PC-9 (cell line): ENCODE measurements around the gene DNAAF5. TPM values are rescaled to one million over a fixed set of nuclear protein-coding genes. Genes with fewer than 3 reads are reported as not detected.
A peak's percentile ranks its signal among the peaks of the same experiment; 100 is the strongest.

Experiments
- BruUV-seq: library from RNA; stranded (reverse); fragments of 400-500 nt; replicated peaks from 2 replicates; lab custom pipeline; 2021; lab: Mats Ljungman, UMichigan
- CTCF ChIA-PET: fragments of 300-600 bp; sonication (Branson Sonifier 250); formaldehyde crosslinking; loops from one replicate; lab custom pipeline; 2022; ENCODE audit warnings: antibody characterized with exemption; lab: Charles Lee
- POLR2A ChIA-PET: fragments of 300-600 bp; sonication (Branson Sonifier 250); formaldehyde crosslinking; loops from one replicate; lab custom pipeline; 2022; ENCODE audit warnings: antibody characterized with exemption; ENCODE audit not compliant: unreplicated experiment; lab: Charles Lee
- DNase-seq, 2 experiments: peaks; one replicate each; pipeline versions ENCODE4 v3.0.0 to v3.0.0-alpha.2; 2015 to 2022; ENCODE audit warnings: mixed read lengths in 1 of 2
- H2AFZ ChIP-seq: fragments of 200-600 bp; sonication (generic); 2 replicates; pipeline ENCODE4 v1.8.1; 2017; ENCODE audit warnings: antibody characterized with exemption
- H3F3A ChIP-seq: fragments of 200-600 bp; sonication (generic); 2 replicates; pipeline ENCODE4 v1.8.1; 2017; ENCODE audit warnings: antibody characterized with exemption, mild to moderate bottlenecking, low read depth; ENCODE audit not compliant: insufficient read depth
- H3K27ac ChIP-seq: fragments of 200-600 bp; sonication (generic); 2 replicates; pipeline ENCODE4 v1.6.1; 2016; ENCODE audit warnings: mixed run types
- H3K27me3 ChIP-seq: fragments of 200-600 bp; sonication (generic); 2 replicates; pipeline ENCODE4 v1.6.1; 2016; ENCODE audit warnings: low read depth, mixed run types; ENCODE audit not compliant: insufficient read depth
- H3K36me3 ChIP-seq: fragments of 200-600 bp; sonication (generic); 2 replicates; pipeline ENCODE4 v1.6.1; 2016; ENCODE audit warnings: low read depth, mixed run types
- H3K4me1 ChIP-seq: fragments of 200-600 bp; sonication (generic); replicated peaks from 2 replicates; pipeline ENCODE4 v1.6.1; 2016; ENCODE audit warnings: mixed run types; ENCODE audit not compliant: insufficient read depth
- H3K4me2 ChIP-seq: fragments of 200-600 bp; sonication (generic); 2 replicates; pipeline ENCODE4 v1.6.1; 2017; ENCODE audit warnings: mixed run types
- H3K4me3 ChIP-seq: fragments of 200-600 bp; sonication (generic); 2 replicates; pipeline ENCODE4 v1.6.1; 2016; ENCODE audit warnings: mixed run types
- H3K79me2 ChIP-seq: fragments of 200-600 bp; sonication (generic); 2 replicates; pipeline ENCODE4 v1.6.1; 2017; ENCODE audit warnings: low read depth, mixed run types
- H3K9me2 ChIP-seq: fragments of 200-600 bp; sonication (generic); 2 replicates; pipeline ENCODE4 v1.8.1; 2017; ENCODE audit warnings: mild to moderate bottlenecking; ENCODE audit not compliant: insufficient read depth
- H3K9me3 ChIP-seq: fragments of 200-600 bp; sonication (generic); 2 replicates; pipeline ENCODE4 v1.8.1; 2016; ENCODE audit warnings: low read depth; ENCODE audit not compliant: insufficient read depth
- H4K20me1 ChIP-seq: fragments of 200-600 bp; sonication (generic); 2 replicates; pipeline ENCODE4 v1.8.1; 2017; ENCODE audit not compliant: insufficient read depth
- EZH2 ChIP-seq: fragments of 200-600 bp; sonication (generic); IDR thresholded peaks from 2 replicates; pipeline ENCODE4 v1.8.0; 2017; ENCODE audit warnings: antibody characterized with exemption, low read depth
- intact Hi-C: fragments of 100-400 bp; cut with micrococcal nuclease; formaldehyde crosslinking; loops from one replicate; pipeline ENCODE4 v1.10.0; 2022; ENCODE audit not compliant: unreplicated experiment
- total RNA-seq: library from RNA; stranded (reverse); gene quantifications from 2 replicates; pipeline ENCODE4 v1.2.3, GENCODE V29; 2021
- TF ChIP-seq, protein P1 (sequence below): fragments of 200-600 bp; sonication (generic); conservative IDR thresholded peaks from 2 replicates; pipeline ENCODE4 v1.6.1; 2017; ENCODE audit warnings: mixed run types, antibody characterized with exemption, mild to moderate bottlenecking, moderate library complexity

The DNAAF5 gene
- total RNA-seq, 1 experiment from 2014 or later: 63.2 TPM

DNA sequence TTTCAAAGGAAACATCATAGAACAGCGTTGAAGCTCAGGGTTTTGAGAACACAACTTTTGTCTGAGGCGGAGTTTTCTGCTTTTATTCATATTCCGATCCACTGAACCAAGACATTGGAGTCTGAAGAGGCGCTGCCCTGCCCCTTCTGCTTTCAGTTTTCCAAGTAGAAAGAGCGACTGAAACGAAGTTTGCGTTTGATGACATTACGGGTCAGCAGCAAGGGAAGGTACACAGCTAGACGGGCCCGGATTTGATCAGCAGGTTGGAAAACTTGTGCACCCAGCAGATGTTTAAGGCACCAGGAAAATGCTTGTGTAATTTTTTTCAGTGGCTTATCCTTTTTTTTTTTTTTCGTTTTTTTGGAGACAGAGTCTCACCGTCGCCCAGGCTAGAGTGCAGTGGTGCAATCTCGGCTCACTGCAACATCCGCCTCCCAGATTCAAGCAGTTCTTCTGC is 106.5 kb downstream of the DNAAF5 start:
- Histone ChIP-seq H3K4me3 (peak overlapping the region; percentile 46; the same call in 1 of the 2 replicates), H3K9me3 (no peaks in the 10 kb centered on the region), H3F3A (peaks cover 51% of the 10 kb centered on the region), H3K27me3 (no peaks in the 10 kb centered on the region), H3K9me2 (no peaks in the 10 kb centered on the region), H3K36me3 (peaks cover 15% of the 10 kb centered on the region), H3K79me2 (peaks cover 88% of the 10 kb centered on the region), H3K4me1 (peaks cover 57% of the 10 kb centered on the region), H3K27ac (peak overlapping the region; percentile 97), H3K4me2 (peak overlapping the region; percentile 82), H4K20me1 (no peaks in the 10 kb centered on the region; the same call in 1 of the 2 replicates), H2AFZ (no peak overlapping the region)
- ChIA-PET POLR2A (interaction anchor here (0.7 to 3.2 kb wide), 5 partner anchors 16 to 305 kb away, joined by 3 to 50 read pairs (median 7); no protein-coding TSS in a partner anchor), CTCF (interaction anchor here (0.7 kb wide), 1 partner anchor 14 kb away, joined by 8 read pairs; no protein-coding TSS in a partner anchor)
- intact Hi-C loops: loop anchor here (1.0 to 10.0 kb wide), 6 partner anchors 16 to 622 kb away; partner anchors contain the start of gene MICALL2
- BruUV-seq: TSS peak; percentile 77
- TF ChIP-seq EZH2: no peak
- TF ChIP-seq, protein P1, sequence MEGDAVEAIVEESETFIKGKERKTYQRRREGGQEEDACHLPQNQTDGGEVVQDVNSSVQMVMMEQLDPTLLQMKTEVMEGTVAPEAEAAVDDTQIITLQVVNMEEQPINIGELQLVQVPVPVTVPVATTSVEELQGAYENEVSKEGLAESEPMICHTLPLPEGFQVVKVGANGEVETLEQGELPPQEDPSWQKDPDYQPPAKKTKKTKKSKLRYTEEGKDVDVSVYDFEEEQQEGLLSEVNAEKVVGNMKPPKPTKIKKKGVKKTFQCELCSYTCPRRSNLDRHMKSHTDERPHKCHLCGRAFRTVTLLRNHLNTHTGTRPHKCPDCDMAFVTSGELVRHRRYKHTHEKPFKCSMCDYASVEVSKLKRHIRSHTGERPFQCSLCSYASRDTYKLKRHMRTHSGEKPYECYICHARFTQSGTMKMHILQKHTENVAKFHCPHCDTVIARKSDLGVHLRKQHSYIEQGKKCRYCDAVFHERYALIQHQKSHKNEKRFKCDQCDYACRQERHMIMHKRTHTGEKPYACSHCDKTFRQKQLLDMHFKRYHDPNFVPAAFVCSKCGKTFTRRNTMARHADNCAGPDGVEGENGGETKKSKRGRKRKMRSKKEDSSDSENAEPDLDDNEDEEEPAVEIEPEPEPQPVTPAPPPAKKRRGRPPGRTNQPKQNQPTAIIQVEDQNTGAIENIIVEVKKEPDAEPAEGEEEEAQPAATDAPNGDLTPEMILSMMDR: no peak
- peak in 1 of 2 experiments; percentile 52 for DNase-seq

DNA sequence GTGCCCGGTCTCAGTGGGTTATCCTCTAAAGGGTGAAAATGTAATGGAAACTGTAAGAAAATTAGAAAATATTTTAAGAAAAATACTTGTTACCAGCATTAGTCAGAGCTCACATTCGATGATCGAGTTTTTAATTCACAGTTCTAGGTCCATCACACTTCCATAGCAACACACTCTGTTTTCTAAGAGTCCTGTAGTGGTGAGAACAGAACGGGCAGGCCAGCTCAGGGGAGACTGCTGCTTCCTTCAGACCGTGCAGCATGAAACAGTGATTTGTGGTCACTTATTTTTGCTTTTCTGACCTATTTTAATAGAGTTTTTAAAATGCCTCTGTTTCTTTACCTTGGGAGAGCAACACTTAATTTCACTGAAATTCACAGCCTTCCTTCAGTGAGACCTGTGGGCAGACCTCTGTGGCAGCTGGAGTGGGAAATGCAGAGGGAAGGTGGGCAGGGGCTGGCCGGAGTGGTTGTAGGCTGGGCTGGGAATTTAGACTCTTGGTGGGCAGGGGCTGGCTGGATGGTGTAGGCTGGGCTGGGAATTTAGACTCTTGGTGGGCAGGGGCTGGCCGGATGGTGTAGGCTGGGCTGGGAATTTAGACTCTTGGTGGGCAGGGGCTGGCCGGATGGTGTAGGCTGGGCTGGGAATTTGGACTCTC is 107.2 kb downstream of the DNAAF5 start:
- no peak for DNase-seq
- Histone ChIP-seq H4K20me1 (no peaks in the 10 kb centered on the region; the same call in 1 of the 2 replicates), H3K9me3 (no peaks in the 10 kb centered on the region), H3K9me2 (no peaks in the 10 kb centered on the region), H3K27me3 (no peaks in the 10 kb centered on the region), H3K27ac (peak overlapping the region; percentile 97), H3K79me2 (peaks cover 88% of the 10 kb centered on the region), H3K4me3 (peak overlapping the region; percentile 46; the same call in 1 of the 2 replicates), H3K4me2 (peak overlapping the region; percentile 82), H3F3A (peaks cover 51% of the 10 kb centered on the region), H2AFZ (no peak overlapping the region), H3K4me1 (peaks cover 57% of the 10 kb centered on the region), H3K36me3 (peaks cover 17% of the 10 kb centered on the region)
- ChIA-PET CTCF (interaction anchor here (0.5 kb wide), 1 partner anchor 275 kb away, joined by 5 read pairs; no protein-coding TSS in a partner anchor), POLR2A (interaction anchor here (0.6 to 3.2 kb wide), 3 partner anchors 21 to 305 kb away, joined by 4 to 50 read pairs (median 10); no protein-coding TSS in a partner anchor)
- intact Hi-C loops: loop anchor here (5.0 to 10.0 kb wide), 2 partner anchors 296 to 621 kb away; partner anchors contain the start of gene MICALL2
- BruUV-seq: no TSS peak
- TF ChIP-seq, protein P1: no peak
- no peak for TF ChIP-seq EZH2

DNA sequence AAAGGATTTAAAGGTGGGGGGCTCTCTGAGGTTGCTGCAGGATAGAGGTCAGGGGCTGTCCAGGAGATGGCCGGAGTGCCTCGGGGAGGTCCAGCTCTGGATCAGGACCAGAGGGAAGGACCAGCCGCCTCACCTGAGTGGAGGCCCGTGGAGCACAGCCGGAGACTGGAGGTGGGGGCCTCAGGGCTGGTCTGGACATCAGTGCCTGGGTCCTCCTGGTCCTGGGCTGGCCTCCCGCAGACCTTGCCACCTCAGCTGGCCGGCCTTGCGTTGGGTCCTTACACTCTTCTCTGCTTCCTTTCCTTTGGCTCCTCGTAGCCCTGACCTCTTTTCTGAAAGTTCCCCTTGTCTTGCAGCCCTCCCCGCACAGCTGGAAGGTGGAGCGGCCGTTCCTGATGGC is 107.8 kb downstream of the DNAAF5 start:
- POLR2A ChIA-PET: no interaction called here
- TF ChIP-seq, protein P1: no peak
- no peak for TF ChIP-seq EZH2
- DNase-seq: no peak
- peaks cover 51% of the 10 kb centered on the region for H3F3A ChIP-seq
- H3K4me2 ChIP-seq: 0 out of 2 replicates have a peak overlapping the region, but pooled peaks have one; percentile 82
- no peak overlapping the region for H2AFZ ChIP-seq
- H3K9me3 ChIP-seq: no peaks in the 10 kb centered on the region
- peaks cover 51% of the 10 kb centered on the region for H3K4me1 ChIP-seq
- no peaks in the 10 kb centered on the region for H3K27me3 ChIP-seq
- no peaks in the 10 kb centered on the region for H3K9me2 ChIP-seq
- CTCF ChIA-PET: interaction anchor here (0.5 kb wide), 1 partner anchor 275 kb away, joined by 5 read pairs; no protein-coding TSS in a partner anchor
- H3K79me2 ChIP-seq: peaks cover 84% of the 10 kb centered on the region
- H3K27ac ChIP-seq: peak overlapping the region; percentile 97
- BruUV-seq: no TSS peak
- H3K36me3 ChIP-seq: peaks cover 21% of the 10 kb centered on the region
- H3K4me3 ChIP-seq: no peak overlapping the region
- intact Hi-C loops: loop anchor here (5.0 to 10.0 kb wide), 2 partner anchors 297 to 621 kb away; partner anchors contain the start of gene MICALL2
- H4K20me1 ChIP-seq: no peaks in the 10 kb centered on the region; the same call in 1 of the 2 replicates
